HG03280 (cell line): ENCODE data around the gene SLC26A5.

ENCODE experiments used
- ATAC-seq: cut with Tn5 transposase; IDR thresholded peaks from one replicate; pipeline ENCODE4 v1.9.1; 2021; ENCODE audit warnings: mild to moderate bottlenecking, moderate library complexity; ENCODE audit not compliant: unreplicated experiment

SLC26A5 gene

DNA sequence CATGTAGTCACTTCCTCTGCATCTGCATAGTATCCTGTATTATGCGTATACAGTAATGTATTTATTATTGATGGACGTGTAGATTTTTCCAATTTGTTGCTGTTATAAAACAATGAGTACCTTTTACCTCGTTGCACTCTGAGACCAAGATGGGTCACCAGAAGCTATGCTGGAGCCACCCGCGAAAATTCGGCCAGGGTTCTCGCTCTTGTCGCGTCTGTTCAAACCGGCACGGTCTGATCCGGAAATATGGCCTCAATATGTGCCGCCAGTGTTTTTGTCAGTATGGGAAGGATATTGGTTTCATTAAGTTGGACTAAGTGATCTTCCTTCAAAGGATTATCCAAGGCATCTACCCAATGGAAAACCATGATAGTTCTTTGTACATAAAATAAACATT, 97.6 kb downstream of the SLC26A5 start:
- no peak for ATAC-seq

DNA sequence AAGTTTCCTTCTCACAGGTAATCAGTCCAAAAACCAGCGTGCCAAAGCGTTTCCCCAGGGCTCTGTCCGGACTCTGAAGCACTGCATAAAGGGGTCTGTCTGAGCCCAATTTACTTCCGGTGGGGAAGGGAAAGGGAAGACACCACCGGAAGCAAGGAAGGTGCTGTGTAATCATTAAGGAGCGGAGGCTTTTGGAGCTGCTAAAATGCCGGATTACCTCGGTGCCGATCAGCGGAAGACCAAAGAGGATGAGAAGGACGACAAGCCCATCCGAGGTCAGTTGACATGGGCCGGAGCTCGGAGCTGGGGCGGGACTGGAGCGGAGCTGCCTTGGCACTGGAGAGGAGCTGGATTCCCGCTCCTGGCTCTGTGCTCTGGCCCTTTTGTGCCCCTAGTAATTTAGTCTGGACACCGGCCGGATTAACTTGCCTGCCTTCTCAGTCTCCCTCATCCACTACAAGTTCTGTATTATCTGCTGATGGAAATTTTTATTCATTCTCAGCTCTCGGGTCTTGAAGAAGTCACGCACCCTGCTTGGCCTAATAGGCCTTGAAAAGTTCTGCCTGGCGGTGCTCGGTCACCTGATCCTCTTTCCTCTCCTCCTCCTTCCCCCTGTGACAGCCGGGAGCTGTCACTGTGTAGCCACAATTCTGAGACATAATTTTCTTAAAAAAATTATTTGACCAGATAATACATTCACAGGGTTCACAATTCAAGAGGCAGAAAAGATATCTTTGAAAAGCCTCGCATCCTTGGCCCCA, 98.3 kb downstream of the SLC26A5 start, which contains the start of gene PSMC2:
TSS of gene PSMC2 (plus strand) at position 137 of the 761 bp plus-strand sequence. CDS start at position 206, 69 bp downstream.
- peak; percentile 65 for ATAC-seq

DNA sequence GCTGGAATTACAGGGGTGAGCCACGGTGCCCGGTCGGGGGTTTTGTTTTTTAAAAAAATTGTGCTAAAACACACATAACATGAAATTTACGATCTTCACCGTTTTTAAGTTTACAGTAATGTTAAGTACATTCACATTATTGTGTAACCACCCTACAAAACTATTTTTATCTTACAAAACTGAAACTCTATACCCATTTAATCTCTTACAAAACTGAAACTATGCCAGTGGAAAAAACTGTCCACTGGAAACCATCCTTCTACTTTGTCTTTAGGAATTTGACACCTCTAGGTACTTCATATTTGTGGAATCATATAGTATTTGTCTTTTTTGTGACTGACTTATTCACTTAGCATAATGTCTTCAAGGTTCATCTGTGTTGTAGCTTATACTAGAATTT, 99.6 kb downstream of the SLC26A5 start:
- no peak for ATAC-seq

DNA sequence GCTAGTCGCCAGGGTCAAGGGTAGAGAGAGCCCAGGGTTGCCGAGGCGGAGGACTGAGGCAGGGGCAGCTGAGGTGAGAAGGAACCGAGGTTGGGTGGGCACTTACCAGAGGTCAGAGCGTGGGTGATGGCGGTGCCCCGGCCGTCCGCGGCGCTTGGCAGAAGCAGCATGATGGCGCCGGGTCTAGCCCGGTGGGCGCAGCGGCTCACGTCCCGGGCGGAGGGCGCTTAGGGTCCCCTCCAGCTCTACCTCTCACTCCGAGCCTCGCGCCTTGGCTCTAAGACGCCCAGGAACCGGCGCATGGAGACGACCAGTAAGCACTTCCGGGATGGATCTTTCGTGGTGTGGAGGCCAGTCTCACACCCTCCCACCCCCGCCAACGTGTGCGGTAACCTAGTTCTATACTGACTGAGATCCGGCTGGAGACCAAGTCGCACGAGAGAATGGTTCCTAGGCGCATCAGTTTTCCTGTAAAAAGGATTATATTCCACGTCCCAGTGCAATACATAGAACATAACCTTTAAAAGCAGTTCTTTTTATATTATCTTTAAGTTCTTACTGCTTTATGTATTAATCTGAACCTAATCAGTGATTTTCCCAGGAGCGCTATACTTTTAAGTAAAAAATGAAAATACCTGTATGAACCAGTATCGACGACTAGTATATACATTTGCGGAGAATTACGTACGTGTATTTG, 101.4 kb downstream of the SLC26A5 start, which contains the start of gene DNAJC2:
TSS of gene DNAJC2 (minus strand) at position 315 of the 697 bp plus-strand sequence. CDS start at position 170, 145 bp downstream.
- peak; percentile 76 for ATAC-seq

DNA sequence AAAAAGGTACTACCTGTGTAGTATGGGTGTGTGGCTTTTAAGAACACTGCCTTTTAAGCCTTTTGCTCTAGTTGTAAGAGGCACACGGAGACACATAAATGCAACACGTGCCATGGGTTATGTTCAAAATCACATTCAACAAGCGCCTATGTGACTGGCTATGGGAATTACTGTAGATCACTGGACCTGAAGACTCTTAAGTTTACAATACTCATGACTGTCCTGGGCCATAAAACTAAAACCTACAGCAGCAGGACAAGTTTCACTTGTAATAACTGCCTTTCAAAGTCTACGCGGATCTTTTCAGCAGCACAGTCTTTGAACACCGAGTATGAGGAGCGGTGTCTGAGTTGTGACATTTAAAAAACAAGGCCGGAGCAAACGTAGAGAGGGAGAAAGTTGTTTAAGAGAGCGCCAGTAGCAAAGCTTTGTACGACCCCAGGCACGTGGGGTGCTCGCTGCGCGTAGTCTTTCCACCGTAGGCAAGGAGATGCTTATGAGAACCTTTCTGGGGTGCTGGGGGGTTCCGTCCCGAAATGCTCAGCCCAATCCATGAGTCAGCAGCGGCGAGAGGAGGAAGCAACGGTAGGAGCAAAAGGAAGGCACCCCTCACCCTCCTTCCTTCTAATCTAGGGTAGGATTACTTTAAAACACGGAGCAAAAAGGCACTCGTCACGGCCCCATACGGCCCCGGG, 102.1 kb downstream of the SLC26A5 start:
- peak; percentile 9 for ATAC-seq

DNA sequence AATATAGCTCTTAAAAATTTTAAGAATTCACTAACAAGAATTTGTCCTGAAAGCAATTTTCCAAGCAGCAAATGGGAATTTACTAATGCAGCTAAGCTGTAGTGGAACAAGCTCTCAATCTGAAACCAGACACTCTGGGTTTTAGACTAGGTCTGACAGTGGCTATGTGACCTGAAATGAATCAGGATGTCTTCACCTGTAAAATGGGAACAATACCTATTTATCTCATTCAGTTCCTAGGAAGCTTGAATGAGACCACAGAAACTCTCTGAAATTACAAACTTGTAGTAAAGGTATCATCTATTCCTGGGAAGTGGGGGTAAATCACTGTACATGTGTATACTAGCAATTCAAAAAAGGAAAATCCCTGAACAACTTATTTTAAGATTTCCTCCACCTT, 102.7 kb downstream of the SLC26A5 start:
- no peak for ATAC-seq

DNA sequence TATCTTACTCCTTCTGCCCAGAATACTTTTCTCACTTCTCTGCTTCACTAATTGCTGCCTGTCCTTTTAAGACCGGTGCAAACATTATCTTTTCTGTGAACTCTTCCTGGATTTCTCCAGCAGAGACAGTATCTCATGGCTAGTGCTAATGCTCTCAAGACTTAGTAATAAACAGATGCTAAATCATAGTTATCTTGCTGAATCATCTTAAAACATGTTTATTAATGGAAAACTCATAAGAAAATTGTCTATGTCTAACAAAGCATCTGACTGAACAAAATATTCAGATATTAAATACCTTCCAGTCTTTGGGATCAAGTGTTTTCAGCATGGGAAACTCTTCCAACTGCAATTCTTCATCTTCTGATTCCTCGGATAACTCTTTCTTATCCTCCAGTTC, 104.5 kb downstream of the SLC26A5 start:
- ATAC-seq = no peak

DNA sequence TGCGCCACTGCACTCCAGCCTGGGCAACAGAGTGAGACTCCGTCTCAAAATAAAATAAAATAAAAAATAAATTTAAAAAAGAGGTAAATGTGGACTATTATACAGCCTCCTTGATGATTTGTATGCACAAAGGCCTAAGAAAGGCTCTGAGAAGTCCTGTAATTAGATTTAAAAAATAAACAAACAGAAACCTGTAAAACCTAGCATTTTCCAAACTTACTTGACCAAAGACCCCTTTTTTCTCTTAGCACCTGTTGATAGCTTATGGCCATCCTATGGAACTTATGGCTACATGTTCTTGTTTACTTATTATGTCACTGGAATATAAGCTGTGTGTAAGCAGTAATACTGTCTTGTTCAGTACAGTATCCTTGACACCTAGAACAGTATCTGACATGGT, 107.1 kb downstream of the SLC26A5 start:
- ATAC-seq = no peak

DNA sequence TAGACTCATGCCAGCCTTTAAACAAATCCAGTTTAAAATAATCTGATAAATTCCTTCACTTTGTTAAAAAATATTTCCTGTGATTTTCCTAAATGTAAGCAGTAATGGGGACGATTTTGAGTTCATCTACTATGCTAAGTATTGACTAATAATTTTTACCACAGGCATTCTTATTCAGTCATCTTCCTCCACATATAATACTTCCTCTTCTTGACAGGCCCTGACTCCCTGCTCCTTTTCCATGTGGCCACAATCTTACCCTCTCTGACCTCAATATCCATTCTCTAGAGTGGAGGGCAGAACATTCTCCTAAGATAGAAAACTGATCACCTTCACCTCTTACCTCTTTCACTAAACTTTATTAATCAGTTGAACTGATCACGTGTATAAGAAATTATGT, 109.2 kb downstream of the SLC26A5 start:
- no peak for ATAC-seq

DNA sequence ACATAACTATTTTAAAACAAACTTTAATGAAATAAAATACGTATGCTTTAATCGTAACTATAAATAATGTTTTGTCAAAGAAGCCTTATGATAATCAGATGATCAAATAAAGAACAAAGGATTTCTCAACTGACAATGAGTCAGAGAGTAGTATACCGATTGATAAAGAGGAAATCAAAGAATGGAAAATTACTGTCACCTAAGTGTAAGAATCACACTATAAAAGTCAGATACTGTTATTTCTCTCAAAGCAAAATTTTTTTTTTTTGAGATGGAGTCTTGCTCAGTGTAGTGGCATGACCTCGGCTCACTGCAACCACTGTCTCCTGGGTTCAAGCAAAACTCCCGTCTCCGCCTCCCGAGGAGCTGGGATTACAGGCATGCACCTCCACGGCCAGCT, 120.3 kb downstream of the SLC26A5 start:
- no peak for ATAC-seq
